Esophagus muscularis mucosa (tissue), 4 donors: ENCODE results near the gene MAP3K7. TPM values are rescaled to one million over a fixed set of nuclear protein-coding genes. Genes with fewer than 3 reads are reported as not detected.

ENCODE experiments used
- DNase-seq: peaks from one replicate; pipeline ENCODE4 v3.0.0-alpha.2; 2017; ENCODE audit errors: extremely low spot score
- H3K27ac ChIP-seq, 4 donors: fragments of 200-600 bp; sonication (generic); replicated peaks in 1 of 4; 1 replicate in 3 of 4; 2 replicates in 1 of 4; pipeline ENCODE4 v1.5.1; 2016 to 2019; ENCODE audit warnings: mild to moderate bottlenecking in 1 of 4
- H3K27me3 ChIP-seq, 4 donors: fragments of 200-600 bp; sonication (generic); one replicate each; pipeline versions ENCODE4 v1.5.1 to v1.6.0; 2016 to 2019
- H3K36me3 ChIP-seq, 4 donors: fragments of 200-600 bp; sonication (generic); one replicate each; pipeline ENCODE4 v1.5.1; 2016 to 2019
- H3K4me1 ChIP-seq, 4 donors: fragments of 200-600 bp; sonication (generic); one replicate each; pipeline ENCODE4 v1.5.1; 2016 to 2019
- H3K4me3 ChIP-seq, 4 donors: fragments of 200-600 bp; sonication (generic); 1 replicate in 2 of 4; 2 replicates in 2 of 4; pipeline ENCODE4 v1.5.1; 2016 to 2019; ENCODE audit warnings: mild to moderate bottlenecking in 4 of 4, moderate library complexity in 1 of 4
- H3K9me3 ChIP-seq, 4 donors: fragments of 200-600 bp; sonication (generic); 1 replicate in 3 of 4; 2 replicates in 1 of 4; pipeline ENCODE4 v1.5.1; 2016 to 2019
- EP300 ChIP-seq: sonication (generic); formaldehyde crosslinking; IDR thresholded peaks from one replicate; pipeline ENCODE4 v1.6.1; 2017; ENCODE audit warnings: antibody characterized with exemption
- POLR2A ChIP-seq: fragments of 450-650 bp; IDR thresholded peaks from one replicate; pipeline ENCODE4 v1.6.1; 2017; ENCODE audit warnings: antibody characterized with exemption, moderate library complexity, mild to moderate bottlenecking, low read depth
- POLR2AphosphoS5 ChIP-seq, 2 donors: sonication (generic); formaldehyde crosslinking; IDR thresholded peaks; one replicate each; pipeline ENCODE4 v1.6.1; 2017; ENCODE audit warnings: antibody characterized with exemption in 2 of 2
- WGBS: methylation state at CpG from one replicate; pipeline ENCODE4 v1.1.5; 2018; 5-methylcytosine and 5-hydroxymethylcytosine counted together
- intact Hi-C: fragments of 100-400 bp; cut with DNase I; formaldehyde crosslinking; loops from one replicate; pipeline ENCODE4 v1.15.1; 2023
- total RNA-seq, 4 donors: library from RNA; depleted of rRNA; stranded (reverse); fragments of >200 nt; gene quantifications; one replicate each; pipeline versions ENCODE4 v1.1.0 to v1.2.1, GENCODE V29; 2016
- TF ChIP-seq, protein P1 (sequence below), 3 experiments: fragments of 200-600 bp in 2 of 3; fragments of 450-650 bp in 1 of 3; sonication (generic) in 2 of 3; IDR thresholded peaks; one replicate each; pipeline ENCODE4 v1.5.1; 2017 to 2019; ENCODE audit warnings: antibody characterized with exemption in 3 of 3, mild to moderate bottlenecking in 2 of 3, moderate library complexity in 1 of 3

MAP3K7 gene
- total RNA-seq, 4 donors from 2014 or later = 17.0 to 19.7 (median 18.2) TPM

- intact Hi-C loops = no loop called here
- Histone ChIP-seq H3K4me1 (no peaks in the 10 kb centered on the region), H3K4me3 (no peak overlapping the region), H3K9me3 (no peaks in the 10 kb centered on the region), H3K27ac (no peak overlapping the region), H3K36me3 (no peaks in the 10 kb centered on the region), H3K27me3 (no peaks in the 10 kb centered on the region)
- no peak for DNase-seq
- no peak for TF ChIP-seq POLR2A
- no peak for TF ChIP-seq EP300
- TF ChIP-seq, protein P1, sequence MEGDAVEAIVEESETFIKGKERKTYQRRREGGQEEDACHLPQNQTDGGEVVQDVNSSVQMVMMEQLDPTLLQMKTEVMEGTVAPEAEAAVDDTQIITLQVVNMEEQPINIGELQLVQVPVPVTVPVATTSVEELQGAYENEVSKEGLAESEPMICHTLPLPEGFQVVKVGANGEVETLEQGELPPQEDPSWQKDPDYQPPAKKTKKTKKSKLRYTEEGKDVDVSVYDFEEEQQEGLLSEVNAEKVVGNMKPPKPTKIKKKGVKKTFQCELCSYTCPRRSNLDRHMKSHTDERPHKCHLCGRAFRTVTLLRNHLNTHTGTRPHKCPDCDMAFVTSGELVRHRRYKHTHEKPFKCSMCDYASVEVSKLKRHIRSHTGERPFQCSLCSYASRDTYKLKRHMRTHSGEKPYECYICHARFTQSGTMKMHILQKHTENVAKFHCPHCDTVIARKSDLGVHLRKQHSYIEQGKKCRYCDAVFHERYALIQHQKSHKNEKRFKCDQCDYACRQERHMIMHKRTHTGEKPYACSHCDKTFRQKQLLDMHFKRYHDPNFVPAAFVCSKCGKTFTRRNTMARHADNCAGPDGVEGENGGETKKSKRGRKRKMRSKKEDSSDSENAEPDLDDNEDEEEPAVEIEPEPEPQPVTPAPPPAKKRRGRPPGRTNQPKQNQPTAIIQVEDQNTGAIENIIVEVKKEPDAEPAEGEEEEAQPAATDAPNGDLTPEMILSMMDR (IDR thresholded peaks at IDR 0.05) = no peak
- 84% methylated on average over 7 of the region's 7 CpGs for WGBS
Observed at GRCh38 chr6:90464507-90464906, 122.4 kb downstream of the MAP3K7 start.

DNA sequence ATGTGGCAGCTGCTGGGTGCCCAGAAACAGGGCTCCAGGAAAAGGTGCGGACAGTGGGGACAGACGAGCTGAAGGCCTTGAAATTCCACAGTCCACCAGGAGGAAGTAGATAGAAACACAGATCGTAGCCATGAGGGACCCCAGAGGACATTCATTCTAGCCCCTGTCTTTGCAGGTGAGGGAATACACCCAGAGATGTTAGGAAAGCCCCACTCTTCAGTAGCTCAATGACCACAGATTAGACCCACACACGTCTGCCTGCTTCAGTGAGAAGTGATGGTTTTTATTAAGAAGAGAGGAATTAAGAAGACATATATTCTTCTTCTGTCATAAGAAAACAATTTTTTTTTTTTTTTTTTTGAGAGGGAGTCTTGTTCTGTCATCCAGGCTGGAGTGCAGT, 123.0 kb downstream of the MAP3K7 start:
- Histone ChIP-seq H3K27ac (no peak overlapping the region), H3K27me3 (no peaks in the 10 kb centered on the region), H3K36me3 (no peaks in the 10 kb centered on the region), H3K4me1 (no peaks in the 10 kb centered on the region), H3K9me3 (no peaks in the 10 kb centered on the region), H3K4me3 (no peak overlapping the region)
- no peak for DNase-seq
- TF ChIP-seq EP300 = no peak
- TF ChIP-seq POLR2A = no peak
- TF ChIP-seq, protein P1 (IDR thresholded peaks at IDR 0.05) = no peak
- no peak for TF ChIP-seq POLR2AphosphoS5 (IDR thresholded peaks at IDR 0.05)
- intact Hi-C loops = no loop called here
- WGBS = 85% methylated on average over 4 of the region's 4 CpGs
